ENCODE measurements around the gene VEGFA. TPM values are rescaled to one million over a fixed set of nuclear protein-coding genes. Genes with fewer than 3 reads are reported as not detected.

Gene VEGFA
- total RNA-seq, 1 experiment from 2014 or later = 112 TPM

DNA sequence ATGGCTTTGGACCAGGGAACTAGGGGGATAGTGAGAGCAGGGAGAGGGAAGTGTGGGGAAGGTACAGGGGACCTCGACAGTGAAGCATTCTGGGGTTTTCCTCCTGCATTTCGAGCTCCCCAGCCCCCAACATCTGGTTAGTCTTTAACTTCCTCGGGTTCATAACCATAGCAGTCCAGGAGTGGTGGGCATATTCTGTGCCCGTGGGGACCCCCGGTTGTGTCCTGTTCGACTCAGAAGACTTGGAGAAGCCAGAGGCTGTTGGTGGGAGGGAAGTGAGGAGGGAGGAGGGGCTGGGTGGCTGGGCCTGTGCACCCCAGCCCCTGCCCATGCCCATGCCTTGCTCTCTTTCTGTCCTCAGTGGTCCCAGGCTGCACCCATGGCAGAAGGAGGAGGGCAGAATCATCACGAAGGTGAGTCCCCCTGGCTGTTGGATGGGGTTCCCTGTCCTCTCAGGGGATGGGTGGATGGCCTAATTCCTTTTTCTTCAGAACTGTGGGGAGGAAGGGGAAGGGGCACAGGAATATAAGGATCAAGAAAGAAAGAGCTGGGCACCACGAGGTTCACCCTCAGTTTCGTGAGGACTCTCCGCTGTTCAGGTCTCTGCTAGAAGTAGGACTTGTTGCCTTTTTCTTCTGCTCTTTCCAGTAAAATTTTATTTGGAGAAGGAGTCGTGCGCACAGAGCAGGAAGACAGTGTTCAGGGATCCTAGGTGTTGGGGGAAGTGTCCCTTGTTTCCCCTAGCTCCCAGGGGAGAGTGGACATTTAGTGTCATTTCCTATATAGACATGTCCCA is 4.2 kb downstream of the VEGFA start:
- Histone ChIP-seq H3K4me1 (replicated peaks; ENCODE audit: insufficient read depth) (peaks cover 35% of the 10 kb centered on the region), H3K27me3 (ENCODE audit: insufficient read depth, low read depth) (no peaks in the 10 kb centered on the region), H3F3A (ENCODE audit: insufficient read depth, low read depth) (peaks cover 51% of the 10 kb centered on the region; the same call in 1 of the 2 replicates), H3K36me3 (ENCODE audit: low read depth) (peaks cover 69% of the 10 kb centered on the region), H3K9me2 (ENCODE audit: insufficient read depth) (no peaks in the 10 kb centered on the region), H3K27ac (peak overlapping the region; percentile 94), H3K4me3 (peak overlapping the region; percentile 90), H3K9me3 (ENCODE audit: insufficient read depth, low read depth) (no peaks in the 10 kb centered on the region), H4K20me1 (ENCODE audit: insufficient read depth) (peaks cover 72% of the 10 kb centered on the region), H3K79me2 (ENCODE audit: low read depth) (peaks cover 92% of the 10 kb centered on the region), H2AFZ (no peak overlapping the region), H3K4me2 (peak overlapping the region; percentile 99)
- CTCF ChIA-PET = interaction anchor here (0.6 to 2.0 kb wide), 10 partner anchors 12 to 306 kb away, joined by 3 to 8 read pairs (median 6); no protein-coding TSS in a partner anchor
- DNase-seq = peak in 1 of 2 experiments; percentile 22
- intact Hi-C loops (cut with micrococcal nuclease; ENCODE audit: unreplicated experiment) = loop anchor here (1.0 to 5.0 kb wide), 7 partner anchors 64 to 305 kb away; no protein-coding TSS in a partner anchor
- POLR2A ChIA-PET (ENCODE audit: unreplicated experiment) = interaction anchor here (0.5 to 0.6 kb wide), 3 partner anchors 14 to 43 kb away, joined by 4 to 25 read pairs (median 5); no protein-coding TSS in a partner anchor
- TF ChIP-seq CTCF (conservative IDR thresholded peaks at IDR 0.05) (no peak), EZH2 (IDR thresholded peaks at IDR 0.05; ENCODE audit: low read depth) (no peak)
- BruUV-seq (replicated peaks) = no TSS peak

- peak; percentile 65 to 71 for DNase-seq
- no TSS peak for BruUV-seq (replicated peaks)
- TF ChIP-seq EZH2 (IDR thresholded peaks at IDR 0.05; ENCODE audit: low read depth) (no peak), CTCF (conservative IDR thresholded peaks at IDR 0.05) (peak; percentile 85)
- no peaks in the 10 kb centered on the region for H3K27me3 ChIP-seq (ENCODE audit: insufficient read depth, low read depth)
- H2AFZ ChIP-seq = no peak overlapping the region
- peak overlapping the region; percentile 99 for H3K4me2 ChIP-seq
- H3K9me3 ChIP-seq (ENCODE audit: insufficient read depth, low read depth) = no peaks in the 10 kb centered on the region
- peak overlapping the region; percentile 94; the same call in 1 of the 2 replicates for H3K27ac ChIP-seq
- peaks cover 35% of the 10 kb centered on the region for H3K4me1 ChIP-seq (replicated peaks; ENCODE audit: insufficient read depth)
- peaks cover 80% of the 10 kb centered on the region for H4K20me1 ChIP-seq (ENCODE audit: insufficient read depth)
- intact Hi-C loops (cut with micrococcal nuclease; ENCODE audit: unreplicated experiment) = loop anchor here (1.0 to 5.0 kb wide), 4 partner anchors 77 to 304 kb away; no protein-coding TSS in a partner anchor
- POLR2A ChIA-PET (ENCODE audit: unreplicated experiment) = interaction anchor here (0.6 kb wide), 2 partner anchors 19 to 42 kb away, joined by 4 to 5 read pairs; no protein-coding TSS in a partner anchor
- peak overlapping the region; percentile 90 for H3K4me3 ChIP-seq
- CTCF ChIA-PET = interaction anchor here (0.6 to 1.1 kb wide), 9 partner anchors 11 to 305 kb away, joined by 3 to 8 read pairs (median 4); no protein-coding TSS in a partner anchor
- peaks cover 59% of the 10 kb centered on the region; the same call in 1 of the 2 replicates for H3F3A ChIP-seq (ENCODE audit: insufficient read depth, low read depth)
- peaks cover 74% of the 10 kb centered on the region for H3K36me3 ChIP-seq (ENCODE audit: low read depth)
- peaks cover 98% of the 10 kb centered on the region for H3K79me2 ChIP-seq (ENCODE audit: low read depth)
- H3K9me2 ChIP-seq (ENCODE audit: insufficient read depth) = no peaks in the 10 kb centered on the region
Observed at GRCh38 chr6:43774776-43775534, 4.9 kb downstream of the VEGFA start.

GRCh38 chr6:43775535-43775885 is 5.5 kb downstream of the VEGFA start:
- peaks cover 98% of the 10 kb centered on the region for H3K79me2 ChIP-seq (ENCODE audit: low read depth)
- H4K20me1 ChIP-seq (ENCODE audit: insufficient read depth) = peaks cover 85% of the 10 kb centered on the region
- TF ChIP-seq CTCF (conservative IDR thresholded peaks at IDR 0.05) = no peak
- TF ChIP-seq EZH2 (IDR thresholded peaks at IDR 0.05; ENCODE audit: low read depth) = no peak
- no peak for DNase-seq
- BruUV-seq (replicated peaks) = no TSS peak
- intact Hi-C loops (cut with micrococcal nuclease; ENCODE audit: unreplicated experiment) = loop anchor here (2.0 kb wide), 1 partner anchor 227 kb away; no protein-coding TSS in a partner anchor
- H3K27me3 ChIP-seq (ENCODE audit: insufficient read depth, low read depth) = no peaks in the 10 kb centered on the region
- H3F3A ChIP-seq (ENCODE audit: insufficient read depth, low read depth) = peaks cover 62% of the 10 kb centered on the region; the same call in 1 of the 2 replicates
- peaks cover 35% of the 10 kb centered on the region for H3K4me1 ChIP-seq (replicated peaks; ENCODE audit: insufficient read depth)
- no peaks in the 10 kb centered on the region for H3K9me3 ChIP-seq (ENCODE audit: insufficient read depth, low read depth)
- H3K27ac ChIP-seq = 0 out of 2 replicates have a peak overlapping the region, but pooled peaks have one; percentile 24
- POLR2A ChIA-PET (ENCODE audit: unreplicated experiment) = no interaction called here
- CTCF ChIA-PET = interaction anchor here (1.1 kb wide), 1 partner anchor 16 kb away, joined by 4 read pairs; no protein-coding TSS in a partner anchor
- peaks cover 79% of the 10 kb centered on the region for H3K36me3 ChIP-seq (ENCODE audit: low read depth)
- peak overlapping the region; percentile 99 for H3K4me2 ChIP-seq
- H2AFZ ChIP-seq = no peak overlapping the region
- H3K9me2 ChIP-seq (ENCODE audit: insufficient read depth) = no peaks in the 10 kb centered on the region
- peak overlapping the region; percentile 90; the same call in 1 of the 2 replicates for H3K4me3 ChIP-seq

All from PC-9 (cell line).